Astrocyte (in vitro differentiated cells and primary cell): ENCODE results near the gene SLC33A1. TPM values are rescaled to one million over a fixed set of nuclear protein-coding genes. Genes with fewer than 3 reads are reported as not detected.

Experiments
- DNase-seq: peaks from one replicate; pipeline ENCODE4 v3.0.0-alpha.2; 2010; ENCODE audit warnings: low read depth
- FAIRE-seq: peaks from 2 replicates; lab custom pipeline; 2011; peaks lifted over from hg19 to GRCh38; lab: Jason Lieb, UNC
- H2AFZ ChIP-seq: 2 replicates; pipeline ENCODE4 v1.6.0; 2012; ENCODE audit warnings: low read depth, low read length, inconsistent platforms
- H3K27ac ChIP-seq: 2 replicates; pipeline ENCODE4 v1.5.1; 2011; ENCODE audit warnings: low read depth, low read length, inconsistent platforms
- H3K27me3 ChIP-seq: 2 replicates; pipeline ENCODE4 v1.6.0; 2011; ENCODE audit warnings: low read length, inconsistent platforms; ENCODE audit not compliant: insufficient read depth
- H3K36me3 ChIP-seq: 2 replicates; pipeline ENCODE4 v1.5.1; 2011; ENCODE audit warnings: low read length, inconsistent platforms; ENCODE audit not compliant: insufficient read depth
- H3K4me1 ChIP-seq: 2 replicates; pipeline ENCODE4 v1.5.1; 2011; ENCODE audit warnings: low read length, inconsistent platforms; ENCODE audit not compliant: insufficient read depth
- H3K4me2 ChIP-seq: 2 replicates; pipeline ENCODE4 v1.6.0; 2012; ENCODE audit warnings: low read length, inconsistent platforms
- H3K4me3 ChIP-seq: 2 replicates; pipeline ENCODE4 v1.5.1; 2011; ENCODE audit warnings: low read depth, mild to moderate bottlenecking, low read length, inconsistent platforms; ENCODE audit not compliant: insufficient read depth
- H3K79me2 ChIP-seq: 2 replicates; pipeline ENCODE4 v1.6.0; 2012; ENCODE audit warnings: mild to moderate bottlenecking, low read length, inconsistent platforms; ENCODE audit not compliant: insufficient read depth
- H3K9ac ChIP-seq: 2 replicates; pipeline ENCODE4 v1.6.0; 2012; ENCODE audit warnings: mild to moderate bottlenecking, low read length, inconsistent platforms
- H3K9me3 ChIP-seq: 2 replicates; pipeline ENCODE4 v1.5.1; 2012; ENCODE audit warnings: low read depth, mild to moderate bottlenecking, low read length, inconsistent platforms; ENCODE audit not compliant: insufficient read depth
- H4K20me1 ChIP-seq: 2 replicates; pipeline ENCODE4 v1.6.0; 2012; ENCODE audit warnings: low read length, inconsistent platforms; ENCODE audit not compliant: insufficient read depth
- H3K27ac Mint-ChIP-seq: one replicate; pipeline ENCODE4 v1.8.0; 2021; ENCODE audit warnings: mild to moderate bottlenecking, mixed read lengths; ENCODE audit not compliant: unreplicated experiment
- H3K27me3 Mint-ChIP-seq: one replicate; pipeline ENCODE4 v1.8.0; 2021; ENCODE audit warnings: low read depth, mixed read lengths; ENCODE audit not compliant: unreplicated experiment
- H3K36me3 Mint-ChIP-seq: one replicate; pipeline ENCODE4 v1.8.0; 2021; ENCODE audit warnings: low read depth, mixed read lengths; ENCODE audit not compliant: unreplicated experiment
- H3K4me1 Mint-ChIP-seq: one replicate; pipeline ENCODE4 v1.8.0; 2021; ENCODE audit warnings: low read depth, mixed read lengths; ENCODE audit not compliant: unreplicated experiment
- H3K4me3 Mint-ChIP-seq: one replicate; pipeline ENCODE4 v1.8.0; 2021; ENCODE audit warnings: mild to moderate bottlenecking, moderate library complexity, mixed read lengths; ENCODE audit not compliant: unreplicated experiment
- H3K9me3 Mint-ChIP-seq: one replicate; pipeline ENCODE4 v1.8.0; 2021; ENCODE audit warnings: mild to moderate bottlenecking, mixed read lengths; ENCODE audit not compliant: unreplicated experiment
- EZH2 ChIP-seq: IDR thresholded peaks from 2 replicates; pipeline ENCODE4 v1.6.1; 2012; ENCODE audit warnings: mild to moderate bottlenecking, low read length, inconsistent platforms; ENCODE audit not compliant: insufficient read depth
- total RNA-seq: library from RNA; stranded (reverse); gene quantifications from 2 replicates; pipeline ENCODE4 v1.2.1, GENCODE V29; 2021
- TF ChIP-seq, protein P1 (sequence below): IDR thresholded peaks from 2 replicates; pipeline ENCODE4 v1.5.1; 2011; ENCODE audit warnings: low read depth, mild to moderate bottlenecking, inconsistent platforms, low read length, moderate library complexity; ENCODE audit not compliant: insufficient read depth

The SLC33A1 gene
- total RNA-seq, 1 donor from 2014 or later: 27.3 TPM

DNA sequence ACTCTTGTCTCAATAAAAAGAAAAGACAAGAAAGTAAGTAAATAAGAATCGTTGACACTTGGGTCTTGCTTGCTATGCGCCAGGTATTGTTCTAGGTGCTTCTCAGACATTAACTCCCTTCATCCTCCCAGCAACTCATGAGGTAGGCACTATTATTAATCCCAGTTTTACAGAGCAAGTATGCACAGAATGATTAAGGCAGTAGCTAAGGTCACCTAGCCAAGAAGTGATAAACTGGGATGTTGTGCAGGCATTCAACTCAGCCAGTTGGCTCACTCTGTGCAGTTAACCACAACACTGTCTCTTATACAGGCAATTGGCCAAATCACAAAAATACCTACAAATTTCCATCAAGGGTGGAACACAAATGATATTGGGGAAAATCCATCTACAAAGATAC is 46.4 kb downstream of the SLC33A1 start:
- Mint-ChIP-seq H3K9me3 (no peaks in the 10 kb centered on the region), H3K36me3 (no peaks in the 10 kb centered on the region), H3K4me3 (no peak overlapping the region), H3K27ac (no peak overlapping the region), H3K4me1 (no peaks in the 10 kb centered on the region), H3K27me3 (no peaks in the 10 kb centered on the region)
- no peak for FAIRE-seq
- H4K20me1 ChIP-seq: no peaks in the 10 kb centered on the region
- H3K9me3 ChIP-seq: no peaks in the 10 kb centered on the region
- TF ChIP-seq EZH2: no peak
- TF ChIP-seq, protein P1, sequence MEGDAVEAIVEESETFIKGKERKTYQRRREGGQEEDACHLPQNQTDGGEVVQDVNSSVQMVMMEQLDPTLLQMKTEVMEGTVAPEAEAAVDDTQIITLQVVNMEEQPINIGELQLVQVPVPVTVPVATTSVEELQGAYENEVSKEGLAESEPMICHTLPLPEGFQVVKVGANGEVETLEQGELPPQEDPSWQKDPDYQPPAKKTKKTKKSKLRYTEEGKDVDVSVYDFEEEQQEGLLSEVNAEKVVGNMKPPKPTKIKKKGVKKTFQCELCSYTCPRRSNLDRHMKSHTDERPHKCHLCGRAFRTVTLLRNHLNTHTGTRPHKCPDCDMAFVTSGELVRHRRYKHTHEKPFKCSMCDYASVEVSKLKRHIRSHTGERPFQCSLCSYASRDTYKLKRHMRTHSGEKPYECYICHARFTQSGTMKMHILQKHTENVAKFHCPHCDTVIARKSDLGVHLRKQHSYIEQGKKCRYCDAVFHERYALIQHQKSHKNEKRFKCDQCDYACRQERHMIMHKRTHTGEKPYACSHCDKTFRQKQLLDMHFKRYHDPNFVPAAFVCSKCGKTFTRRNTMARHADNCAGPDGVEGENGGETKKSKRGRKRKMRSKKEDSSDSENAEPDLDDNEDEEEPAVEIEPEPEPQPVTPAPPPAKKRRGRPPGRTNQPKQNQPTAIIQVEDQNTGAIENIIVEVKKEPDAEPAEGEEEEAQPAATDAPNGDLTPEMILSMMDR: no peak
- DNase-seq: peak; percentile 3
- H3K4me3 ChIP-seq: no peak overlapping the region
- no peaks in the 10 kb centered on the region for H3K27me3 ChIP-seq
- no peaks in the 10 kb centered on the region for H3K79me2 ChIP-seq
- H3K36me3 ChIP-seq: no peaks in the 10 kb centered on the region
- no peak overlapping the region for H3K4me2 ChIP-seq
- no peak overlapping the region for H3K9ac ChIP-seq
- H3K27ac ChIP-seq: no peak overlapping the region
- no peak overlapping the region for H2AFZ ChIP-seq
- H3K4me1 ChIP-seq: peaks cover 3% of the 10 kb centered on the region

DNA sequence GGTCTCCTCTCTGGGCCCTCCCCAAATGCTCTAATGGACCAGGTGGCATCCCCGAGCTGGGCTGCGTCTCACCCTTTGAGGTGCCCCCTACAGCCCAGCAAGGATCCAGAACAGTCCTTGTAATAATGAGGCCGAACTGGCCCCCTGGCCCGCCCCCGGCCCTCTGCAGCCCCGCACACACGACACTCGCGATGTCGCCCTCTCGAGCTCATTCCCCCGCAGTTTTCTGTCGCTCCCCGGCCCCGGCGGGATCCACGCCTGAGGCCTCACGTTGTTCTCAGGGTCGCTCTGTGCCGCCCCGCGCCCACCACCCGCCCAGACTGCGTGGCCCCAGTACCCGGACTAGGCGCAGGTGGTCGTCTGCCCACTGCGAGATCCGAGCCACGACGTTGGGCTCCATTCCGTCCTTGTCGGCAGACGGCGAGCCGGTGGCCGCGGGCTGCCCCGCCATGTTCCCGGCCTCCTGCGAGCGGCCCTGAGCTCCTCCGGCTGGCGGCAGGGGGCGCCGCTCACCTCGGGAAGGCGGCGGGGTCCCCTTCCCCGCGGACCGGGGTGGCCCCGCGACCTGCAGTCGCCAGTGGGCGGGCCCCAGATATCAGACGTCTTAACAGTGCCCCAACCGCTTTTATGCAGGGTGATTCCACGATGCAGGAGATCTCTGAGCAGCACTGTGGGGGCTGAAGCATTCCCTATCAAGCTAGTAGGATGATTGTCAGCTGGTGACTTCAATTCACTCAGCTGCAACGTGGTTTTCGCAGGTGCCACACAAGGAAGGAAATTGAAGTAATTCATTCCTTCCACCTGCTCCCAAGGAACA is 48.2 kb downstream of the SLC33A1 start, which contains the start of gene C3orf33:
TSS of gene C3orf33 (minus strand) at position 477 of the 817 bp plus-strand sequence. CDS start at position 451, 26 bp downstream.
- FAIRE-seq: no peak
- H3K4me3 Mint-ChIP-seq: peak within 1 kb of the TSS; percentile 87

More for the DNA sequence above, 48.2 kb downstream of the SLC33A1 start, which contains the start of gene C3orf33:
- no peak for TF ChIP-seq EZH2
- TF ChIP-seq, protein P1: peak; percentile 37
- H3K4me3 ChIP-seq: peak within 1 kb of the TSS; percentile 75
- H4K20me1 ChIP-seq: no peaks in the 10 kb centered on the region
- Mint-ChIP-seq H3K27ac (peak within 1 kb of the TSS; percentile 82), H3K4me1 (no peaks in the 10 kb centered on the region), H3K27me3 (no peaks in the 10 kb centered on the region), H3K36me3 (no peaks in the 10 kb centered on the region), H3K9me3 (no peaks in the 10 kb centered on the region)
- peaks cover 3% of the 10 kb centered on the region for H3K4me1 ChIP-seq
- H2AFZ ChIP-seq: peak within 1 kb of the TSS; percentile 97
- H3K27ac ChIP-seq: peak within 1 kb of the TSS; percentile 60
- H3K27me3 ChIP-seq: no peaks in the 10 kb centered on the region
- H3K9ac ChIP-seq: peak within 1 kb of the TSS; percentile 91
- H3K79me2 ChIP-seq: no peaks in the 10 kb centered on the region
- no peaks in the 10 kb centered on the region for H3K9me3 ChIP-seq
- DNase-seq: peak; percentile 23
- peak within 1 kb of the TSS; percentile 85 for H3K4me2 ChIP-seq
- no peaks in the 10 kb centered on the region for H3K36me3 ChIP-seq
